RPMI7951 (cell line): Measurements from ENCODE around the gene ASPSCR1. TPM values are rescaled to one million over a fixed set of nuclear protein-coding genes. Genes with fewer than 3 reads are reported as not detected.

Experiments used
- DNase-seq: peaks from one replicate; pipeline ENCODE4 v3.0.0-alpha.2; 2012; ENCODE audit warnings: low read depth
- total RNA-seq: library from RNA; depleted of rRNA; stranded (reverse); fragments of >200 nt; shearing (Covaris generic); gene quantifications from 2 replicates; pipeline ENCODE4 v1.2.3, GENCODE V29; 2014; rRNA removed

Gene ASPSCR1, protein sequence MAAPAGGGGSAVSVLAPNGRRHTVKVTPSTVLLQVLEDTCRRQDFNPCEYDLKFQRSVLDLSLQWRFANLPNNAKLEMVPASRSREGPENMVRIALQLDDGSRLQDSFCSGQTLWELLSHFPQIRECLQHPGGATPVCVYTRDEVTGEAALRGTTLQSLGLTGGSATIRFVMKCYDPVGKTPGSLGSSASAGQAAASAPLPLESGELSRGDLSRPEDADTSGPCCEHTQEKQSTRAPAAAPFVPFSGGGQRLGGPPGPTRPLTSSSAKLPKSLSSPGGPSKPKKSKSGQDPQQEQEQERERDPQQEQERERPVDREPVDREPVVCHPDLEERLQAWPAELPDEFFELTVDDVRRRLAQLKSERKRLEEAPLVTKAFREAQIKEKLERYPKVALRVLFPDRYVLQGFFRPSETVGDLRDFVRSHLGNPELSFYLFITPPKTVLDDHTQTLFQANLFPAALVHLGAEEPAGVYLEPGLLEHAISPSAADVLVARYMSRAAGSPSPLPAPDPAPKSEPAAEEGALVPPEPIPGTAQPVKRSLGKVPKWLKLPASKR
- 18.1 and 18.5 TPM in 2 replicates for total RNA-seq

DNA sequence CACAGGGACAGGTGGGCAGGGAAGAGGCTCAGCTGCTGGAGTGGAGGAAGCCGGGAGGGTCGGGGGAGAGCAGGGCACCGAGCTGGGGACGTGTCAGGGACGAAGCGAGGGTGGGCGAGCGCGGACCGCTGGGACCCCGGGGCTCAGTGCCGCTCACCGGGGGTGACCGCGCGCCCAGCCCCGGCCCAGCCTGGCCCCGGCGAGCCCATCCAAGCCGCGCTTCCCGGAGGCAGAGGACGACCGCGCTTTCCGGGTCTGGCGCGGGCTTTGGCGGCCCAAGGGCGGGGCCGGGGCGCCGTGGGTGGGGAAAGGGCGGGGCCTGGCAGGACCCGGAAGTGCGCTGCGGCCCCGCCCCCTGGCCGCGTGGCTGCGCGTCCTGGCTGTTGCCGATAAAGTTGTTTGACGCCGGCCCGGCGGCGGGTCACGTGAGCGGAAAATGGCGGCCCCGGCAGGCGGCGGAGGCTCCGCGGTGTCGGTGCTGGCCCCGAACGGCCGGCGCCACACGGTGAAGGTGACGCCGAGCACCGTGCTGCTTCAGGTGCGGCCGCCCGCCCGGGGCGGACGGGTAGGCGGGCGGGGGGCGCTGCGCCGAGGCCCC is at the start of gene ASPSCR1:
ASPSCR1 (plus strand) TSS at position 419 of the 598 bp plus-strand sequence; CDS start at position 437, 18 bp downstream.
- DNase-seq, result peak; percentile 85

DNA sequence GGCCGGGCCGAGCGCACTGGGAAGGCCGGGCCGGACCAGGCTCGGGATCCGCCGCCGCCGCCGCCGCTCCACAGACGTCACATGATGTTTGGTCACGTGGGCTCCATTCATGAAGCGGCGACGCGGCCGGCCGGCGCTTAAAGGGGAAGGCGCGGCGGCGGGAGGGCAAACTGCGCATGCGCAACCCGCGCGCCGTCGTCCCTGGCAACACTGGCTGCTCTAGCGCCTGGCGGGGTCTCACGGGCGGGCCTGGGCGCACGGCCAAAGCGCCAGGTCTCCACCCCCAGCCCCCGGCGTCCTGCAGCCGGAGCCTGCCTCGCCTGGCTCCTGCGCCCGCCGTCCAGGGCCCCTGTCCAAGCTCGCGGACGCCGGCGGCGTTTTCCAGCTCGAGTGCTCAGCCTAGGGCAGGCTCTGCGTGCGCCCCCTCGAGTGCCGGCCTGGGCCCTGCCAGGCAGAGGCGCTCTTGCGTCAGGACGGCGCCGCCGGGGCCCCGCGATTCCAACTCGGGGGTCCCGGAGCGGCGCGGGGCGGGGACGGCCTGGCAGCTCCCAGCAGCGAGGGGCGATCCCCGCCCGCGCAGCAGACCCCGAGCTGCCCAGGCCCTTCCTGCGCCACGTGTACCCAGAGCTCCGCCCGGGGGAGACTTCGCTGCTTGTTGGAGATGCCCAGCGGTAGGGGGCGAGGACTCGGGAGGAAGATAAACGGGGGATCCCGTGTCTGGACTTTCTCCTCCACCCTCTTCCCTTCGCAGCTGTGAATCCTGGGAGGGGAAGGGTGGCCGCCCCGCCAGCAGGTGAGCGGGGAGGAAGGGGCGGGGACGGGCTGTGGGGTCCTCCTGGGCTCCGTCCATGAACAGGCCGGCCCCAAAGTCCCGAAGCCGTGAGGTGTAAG is 49.5 kb upstream of the ASPSCR1 start, which contains the start of gene MAFG:
MAFG (minus strand) TSS at position 83 of the 891 bp plus-strand sequence. CDS start 4,550 bp downstream, outside the sequence.
- DNase-seq, result peak; percentile 92

DNA sequence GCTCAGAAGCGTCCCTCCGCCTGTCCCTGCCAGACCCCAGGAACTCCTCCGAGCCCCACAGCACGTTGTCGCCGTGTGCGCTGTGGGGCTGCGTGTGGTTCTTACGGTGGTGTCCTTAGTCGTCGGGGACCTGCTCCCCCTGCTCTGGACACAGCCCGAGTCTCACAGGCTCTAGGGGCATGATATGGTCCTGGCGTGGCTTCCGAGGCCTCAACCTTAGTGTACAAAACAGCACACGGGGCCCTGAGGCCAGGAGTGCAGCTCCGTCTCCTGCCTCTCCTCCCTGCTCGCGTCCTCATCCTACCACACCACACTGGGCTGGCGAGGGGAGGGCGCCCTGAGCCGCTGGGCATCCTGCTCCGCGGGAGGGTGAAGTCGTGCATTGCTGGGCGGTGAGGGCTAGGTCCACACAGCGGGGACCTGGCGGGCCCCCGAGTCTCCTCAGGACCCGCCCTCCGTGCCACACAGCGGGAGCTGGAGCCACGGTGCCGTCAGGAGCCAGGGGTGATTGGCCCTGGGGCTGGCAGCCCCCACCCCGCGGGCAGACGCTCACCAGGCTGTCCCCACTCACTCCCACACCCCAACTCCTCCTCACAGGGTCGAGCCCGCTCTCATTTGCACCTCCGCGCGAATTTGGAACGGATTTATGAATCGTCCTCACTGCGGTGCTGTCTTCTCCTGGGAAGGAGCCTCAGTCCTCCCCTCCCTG is 48.7 kb upstream of the ASPSCR1 start:
- peak; percentile 20 for DNase-seq

DNA sequence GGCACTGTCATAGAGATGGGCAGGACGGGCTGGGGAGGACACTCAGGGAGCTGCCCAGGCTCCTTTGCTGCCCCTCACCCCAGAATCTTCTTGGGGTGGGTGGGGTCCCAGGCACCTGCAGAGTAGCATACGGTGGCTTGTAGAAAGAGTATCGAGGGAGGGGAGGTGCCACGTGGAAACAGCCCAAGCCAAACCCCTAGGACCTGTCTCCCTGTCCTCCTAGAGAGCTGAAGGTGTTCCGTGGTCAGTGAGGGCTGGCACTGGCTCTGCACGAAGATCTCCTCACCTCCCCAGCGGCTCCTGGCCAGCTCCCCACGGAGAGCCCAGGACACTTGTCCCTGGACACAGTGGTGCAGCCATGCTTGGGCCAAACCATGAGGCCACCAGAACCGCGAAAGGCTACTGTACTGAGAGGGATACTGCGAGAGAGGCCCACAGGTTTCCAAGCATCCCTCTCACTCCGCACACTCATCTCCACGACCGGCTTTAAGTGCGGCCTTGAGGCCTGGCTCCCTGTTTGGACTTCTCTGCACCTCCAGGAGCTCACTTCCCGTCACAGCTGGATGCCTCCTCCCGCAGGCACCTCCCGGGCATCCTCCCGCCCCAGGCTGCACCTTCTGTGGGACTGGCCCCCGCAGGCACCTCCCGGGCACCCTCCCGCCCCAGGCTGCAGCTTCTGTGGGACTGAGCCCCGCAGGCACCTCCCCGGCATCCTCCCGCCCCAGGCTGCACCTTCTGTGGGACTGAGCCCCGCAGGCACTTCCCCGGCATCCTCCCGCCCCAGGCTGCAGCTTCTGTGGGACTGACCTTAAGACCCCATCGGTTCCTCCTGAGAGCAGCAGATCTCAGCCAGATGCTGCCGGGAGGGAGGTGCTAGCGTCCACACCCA is 47.9 kb upstream of the ASPSCR1 start:
- no peak for DNase-seq

DNA sequence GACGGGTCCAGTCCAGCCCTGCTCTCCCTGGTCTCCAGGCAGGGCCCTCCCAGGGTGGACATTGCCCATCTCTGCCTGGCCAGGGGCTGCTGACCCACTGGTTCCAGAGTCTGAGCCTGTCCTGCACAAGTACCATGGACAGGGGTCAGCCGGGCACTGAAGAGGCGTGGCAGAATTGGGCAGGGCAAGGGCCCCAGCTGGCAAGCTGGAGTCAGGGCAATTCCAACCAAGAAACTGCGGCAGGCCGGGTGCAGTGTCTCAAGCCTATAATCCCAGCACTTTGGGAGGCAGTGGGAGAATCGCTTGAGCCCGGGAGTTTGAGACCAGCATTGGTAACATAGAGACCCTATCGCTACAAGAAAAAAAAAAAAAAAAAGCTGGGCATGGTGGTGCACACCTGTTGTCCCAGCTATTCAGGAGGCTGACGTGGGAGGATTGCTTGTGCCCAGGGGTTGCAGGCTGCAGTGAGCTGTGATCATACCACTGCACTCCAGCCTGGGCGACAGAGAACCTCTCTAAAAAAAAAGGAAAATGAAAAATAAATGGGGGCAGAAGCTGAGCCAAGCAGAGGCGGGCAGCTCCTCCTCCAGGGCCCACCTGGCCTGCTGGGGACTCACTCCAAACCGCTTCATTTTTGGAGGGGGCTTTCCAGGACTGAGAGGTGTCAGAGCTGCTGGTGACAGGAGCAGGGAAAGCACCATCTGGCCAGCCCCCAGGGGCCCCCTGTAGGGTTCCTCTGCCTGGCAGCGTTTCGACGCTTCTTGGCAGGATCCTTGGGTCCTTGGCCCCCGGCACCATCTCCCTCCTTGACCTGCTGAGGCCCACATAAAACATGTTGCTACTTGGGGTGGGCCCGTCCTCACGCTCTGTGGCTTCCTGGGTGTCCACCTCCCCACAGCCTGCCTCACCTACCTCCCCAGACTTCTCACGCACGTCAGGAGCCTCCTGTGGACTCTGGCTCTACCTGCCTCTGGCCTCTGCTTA is 47.0 kb upstream of the ASPSCR1 start:
- no peak for DNase-seq

DNA sequence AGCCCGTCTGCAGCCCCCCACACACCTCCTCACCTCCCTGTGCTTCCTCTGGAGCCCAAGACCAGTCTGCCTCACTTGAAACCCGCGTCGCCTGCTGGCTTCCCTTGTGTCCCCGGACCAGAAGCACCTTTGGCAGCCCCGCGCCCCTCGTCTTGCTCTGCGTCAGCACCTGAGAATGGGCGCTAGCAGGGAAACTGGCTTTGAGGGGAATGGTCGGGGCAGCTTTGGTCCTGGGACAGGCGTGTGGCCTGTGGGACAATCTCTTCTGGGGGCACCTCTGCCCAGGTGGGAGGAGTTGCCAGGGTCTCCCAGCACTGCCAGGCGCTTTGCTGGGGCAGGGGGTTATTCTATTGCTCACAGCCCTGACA is 46.3 kb upstream of the ASPSCR1 start:
- no peak for DNase-seq

DNA sequence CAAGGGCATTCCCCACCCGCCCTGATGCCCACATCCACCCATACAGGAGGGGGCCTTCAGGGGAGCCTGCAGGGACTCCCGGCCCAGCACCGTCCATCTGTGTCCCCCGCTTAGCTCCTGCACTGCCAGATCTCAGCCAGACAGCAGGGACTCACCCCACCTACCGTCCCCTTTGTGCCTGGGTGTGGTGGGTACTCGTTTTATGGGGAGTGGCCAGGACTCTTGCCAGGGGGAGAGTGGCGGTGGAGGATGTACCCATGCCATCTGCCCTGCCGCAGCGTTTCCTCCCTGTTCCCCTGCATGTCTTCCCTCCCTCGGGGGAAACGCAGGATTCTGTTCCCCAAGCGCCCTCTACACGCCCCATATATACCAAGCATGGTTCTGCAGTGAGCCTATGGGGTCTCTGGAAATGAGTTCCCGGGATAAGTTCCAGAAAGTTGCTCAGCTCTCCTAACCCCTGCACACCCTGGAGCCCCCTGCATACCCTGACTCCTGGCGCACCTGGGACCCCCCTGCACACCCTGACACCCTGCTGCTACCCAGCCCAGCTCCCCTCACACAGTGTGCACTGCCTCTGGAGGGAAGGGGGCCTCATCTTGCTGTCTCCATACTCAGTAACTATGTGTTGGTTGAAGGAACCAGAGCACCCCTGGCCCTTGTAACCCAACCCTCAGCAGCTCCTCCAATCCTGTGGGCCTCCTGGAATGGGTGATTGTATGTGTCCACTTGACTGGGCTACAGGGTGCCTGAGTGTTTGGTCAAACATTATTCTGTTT is 45.7 kb upstream of the ASPSCR1 start:
- no peak for DNase-seq

DNA sequence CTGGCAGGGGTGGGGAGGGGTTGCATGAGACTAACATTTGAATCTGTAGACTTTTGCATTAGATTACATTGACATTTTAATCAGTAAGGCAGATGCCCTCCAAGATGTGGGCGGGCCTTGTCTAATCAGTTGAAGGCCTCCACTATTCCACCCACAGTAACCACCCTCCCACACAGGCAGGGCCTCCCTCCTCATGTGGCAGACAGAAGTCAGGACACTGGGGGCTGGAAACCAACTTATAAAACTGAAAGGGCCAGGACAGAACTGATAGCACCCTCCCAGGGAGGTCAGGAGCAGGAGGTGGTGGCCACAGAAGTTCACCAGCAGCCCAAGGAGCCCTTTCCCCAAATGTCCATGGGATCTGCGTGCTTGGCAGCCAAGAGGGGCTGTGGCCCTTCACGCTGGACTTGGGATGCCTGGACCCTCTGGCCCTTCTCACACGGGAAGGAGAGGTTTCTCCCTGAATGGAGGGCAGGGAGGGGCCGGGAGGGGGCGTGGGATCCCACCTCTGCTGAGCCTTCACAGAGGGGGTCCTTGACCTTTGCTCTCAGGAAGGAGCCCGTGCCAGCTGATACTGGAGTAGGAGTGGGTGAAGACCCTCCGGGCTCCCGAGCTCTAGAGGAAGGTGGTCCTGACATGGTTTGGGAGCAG is 45.0 kb upstream of the ASPSCR1 start:
- DNase-seq, result no peak

DNA sequence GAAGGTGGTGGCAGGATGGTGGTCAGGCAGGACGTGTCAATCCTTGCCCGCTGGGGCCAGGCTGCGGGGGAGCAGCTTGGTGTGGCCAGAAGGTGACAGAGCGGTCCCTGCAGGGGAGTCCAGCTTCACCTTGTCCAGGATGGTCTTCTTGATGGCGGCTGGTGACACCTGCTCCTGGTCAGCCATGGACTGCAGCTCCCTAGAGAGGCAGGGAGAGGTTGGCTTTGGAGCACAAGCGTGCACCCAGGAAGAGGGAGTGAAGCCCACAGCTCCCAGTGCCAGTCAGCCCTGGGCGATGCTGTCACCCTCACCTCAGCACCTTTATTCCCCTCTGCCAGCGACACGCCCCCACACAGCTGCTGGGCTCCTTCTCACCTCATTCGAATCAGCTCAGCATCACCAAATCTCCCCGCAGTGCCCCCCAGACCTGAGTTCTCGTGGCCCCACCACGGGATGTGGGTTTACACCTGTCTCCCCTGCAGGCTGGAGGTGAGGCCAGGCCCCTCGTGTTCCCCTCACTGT is 44.2 kb upstream of the ASPSCR1 start:
- DNase-seq, result no peak

DNA sequence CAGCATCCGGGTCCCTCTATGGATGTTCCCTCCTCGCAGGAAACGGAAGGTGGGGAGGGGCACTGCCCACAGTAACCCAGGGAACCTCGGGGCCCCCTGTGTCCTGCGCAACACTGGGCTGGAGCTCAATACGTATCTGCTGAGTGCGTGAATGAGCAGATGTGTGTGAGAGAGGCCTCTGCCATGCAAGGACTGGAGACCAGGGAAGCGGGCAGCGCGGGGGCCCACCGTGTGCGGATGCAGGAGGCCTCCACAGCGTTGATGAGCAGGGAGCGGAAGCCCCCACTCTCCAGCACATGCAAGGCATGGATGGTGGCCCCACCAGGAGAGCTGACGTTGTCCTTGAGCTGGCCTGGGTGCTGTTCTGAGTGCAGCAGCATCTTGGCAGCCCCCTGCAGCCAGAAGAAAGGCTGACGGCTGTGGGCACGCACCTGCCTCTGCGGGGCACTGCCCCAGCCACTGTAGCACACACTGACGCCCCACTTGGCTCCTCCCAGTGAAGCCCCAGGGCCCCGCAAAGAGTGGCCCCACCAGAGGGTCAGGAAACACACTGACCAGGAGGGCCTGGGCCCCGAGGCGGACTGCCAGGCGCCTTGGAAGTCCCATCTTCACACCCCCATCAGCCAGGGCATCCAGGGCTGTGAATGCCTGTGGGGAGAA is 43.2 kb upstream of the ASPSCR1 start:
- no peak for DNase-seq

DNA sequence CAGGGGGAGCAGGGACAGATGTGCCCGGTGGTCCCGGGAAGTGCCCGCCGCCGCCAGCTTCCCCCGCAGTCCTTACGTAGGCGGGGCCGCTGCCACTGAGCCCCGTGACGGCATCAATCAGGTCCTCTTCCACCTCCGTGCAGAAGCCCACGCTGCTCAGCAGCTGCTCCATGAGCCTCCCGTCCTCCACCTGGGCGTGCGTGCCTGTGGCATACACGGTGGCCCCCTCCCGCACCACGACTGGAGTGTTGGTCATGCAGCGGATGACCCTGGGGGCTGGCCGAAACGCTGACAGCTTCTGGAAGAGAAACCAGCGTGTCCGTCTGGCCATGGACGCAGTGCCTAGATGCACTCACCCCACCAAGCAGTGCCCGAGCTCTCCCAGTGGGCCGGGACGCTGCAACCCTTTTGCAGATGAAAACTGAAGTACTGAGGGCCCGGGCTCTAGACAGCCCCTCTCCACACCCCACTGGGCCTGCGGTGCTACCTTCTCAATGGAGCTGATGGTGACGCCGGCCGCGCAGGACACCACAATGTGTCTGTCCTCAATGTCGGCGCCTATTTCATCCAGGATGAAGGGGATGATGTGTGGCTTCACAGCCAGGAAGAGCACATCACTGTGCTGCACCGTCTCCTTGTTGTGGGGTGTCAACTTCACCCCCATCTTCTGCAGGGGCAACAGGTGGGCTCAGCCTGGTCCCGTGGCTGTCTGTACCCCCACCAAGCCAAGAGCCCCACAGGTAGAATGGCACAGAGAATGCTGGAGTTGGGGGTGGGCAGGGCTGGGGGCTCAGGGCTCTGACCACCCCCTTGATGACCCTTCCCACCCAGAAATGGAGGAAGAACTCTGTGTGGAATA is 42.4 kb upstream of the ASPSCR1 start:
- DNase-seq, result no peak

DNA sequence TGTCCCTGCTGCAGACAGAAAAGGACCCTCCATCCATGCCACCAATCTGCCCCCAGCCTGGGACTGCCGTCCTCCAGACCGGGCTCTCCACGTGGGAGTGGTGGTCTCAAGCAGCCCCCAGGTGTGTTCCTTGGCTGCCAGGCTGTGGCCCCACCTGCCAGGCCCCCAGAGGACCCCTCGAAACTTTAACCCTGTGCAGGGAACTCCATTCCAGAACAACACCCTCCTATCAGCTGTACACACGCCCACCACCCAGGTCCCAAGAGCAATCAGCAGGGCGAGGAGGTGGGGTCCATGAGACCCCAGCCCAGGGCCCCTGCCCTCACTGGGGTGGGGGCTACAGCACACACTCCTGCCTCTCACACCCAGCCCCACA is 41.7 kb upstream of the ASPSCR1 start:
- DNase-seq, result no peak

DNA sequence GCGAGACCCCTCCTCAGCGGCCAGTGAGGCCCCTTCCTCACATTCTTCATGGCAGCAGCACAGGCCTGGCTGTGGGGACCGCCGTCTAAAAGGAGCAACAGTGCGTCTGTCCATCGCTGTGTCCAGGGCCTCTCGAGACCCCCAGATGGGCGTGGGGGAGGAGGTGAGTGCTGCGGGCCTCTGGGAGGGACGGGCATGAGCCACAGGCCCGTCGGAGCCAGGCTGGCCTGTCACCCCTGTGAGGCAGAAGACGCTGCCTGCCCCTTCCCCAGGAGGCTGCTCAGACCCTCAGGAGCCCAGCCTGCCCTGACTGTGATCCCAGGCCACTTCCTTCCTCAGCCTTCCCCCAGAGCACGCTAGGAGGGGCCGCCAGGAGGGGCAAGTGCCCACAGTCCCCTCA is 38.2 kb upstream of the ASPSCR1 start:
- DNase-seq, result no peak

DNA sequence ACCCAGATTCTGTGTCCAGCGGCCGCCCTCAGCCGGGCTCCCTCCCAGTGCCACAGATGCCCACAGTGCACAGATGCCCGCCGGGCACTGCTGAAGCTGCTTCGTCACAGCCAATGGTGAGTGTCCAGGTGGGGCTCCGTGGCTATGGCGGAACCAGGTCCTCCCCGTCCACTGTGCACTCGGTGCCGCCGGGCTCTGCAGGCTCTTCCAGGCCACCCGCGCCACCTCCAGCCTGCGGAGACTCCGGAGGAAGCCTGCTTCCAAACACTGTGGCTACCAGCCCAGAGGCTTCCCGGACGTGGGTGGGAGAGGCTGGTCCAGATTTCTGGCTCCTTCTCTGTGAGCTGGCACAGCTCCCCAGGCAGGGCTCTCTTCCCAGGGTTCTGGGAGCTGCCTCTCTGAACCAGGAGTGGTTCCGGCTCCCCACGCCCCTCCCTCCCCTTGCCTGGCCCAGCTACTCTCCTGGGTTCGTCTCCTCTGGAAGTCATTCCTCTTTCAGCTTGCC is 37.5 kb upstream of the ASPSCR1 start:
- DNase-seq, result no peak

DNA sequence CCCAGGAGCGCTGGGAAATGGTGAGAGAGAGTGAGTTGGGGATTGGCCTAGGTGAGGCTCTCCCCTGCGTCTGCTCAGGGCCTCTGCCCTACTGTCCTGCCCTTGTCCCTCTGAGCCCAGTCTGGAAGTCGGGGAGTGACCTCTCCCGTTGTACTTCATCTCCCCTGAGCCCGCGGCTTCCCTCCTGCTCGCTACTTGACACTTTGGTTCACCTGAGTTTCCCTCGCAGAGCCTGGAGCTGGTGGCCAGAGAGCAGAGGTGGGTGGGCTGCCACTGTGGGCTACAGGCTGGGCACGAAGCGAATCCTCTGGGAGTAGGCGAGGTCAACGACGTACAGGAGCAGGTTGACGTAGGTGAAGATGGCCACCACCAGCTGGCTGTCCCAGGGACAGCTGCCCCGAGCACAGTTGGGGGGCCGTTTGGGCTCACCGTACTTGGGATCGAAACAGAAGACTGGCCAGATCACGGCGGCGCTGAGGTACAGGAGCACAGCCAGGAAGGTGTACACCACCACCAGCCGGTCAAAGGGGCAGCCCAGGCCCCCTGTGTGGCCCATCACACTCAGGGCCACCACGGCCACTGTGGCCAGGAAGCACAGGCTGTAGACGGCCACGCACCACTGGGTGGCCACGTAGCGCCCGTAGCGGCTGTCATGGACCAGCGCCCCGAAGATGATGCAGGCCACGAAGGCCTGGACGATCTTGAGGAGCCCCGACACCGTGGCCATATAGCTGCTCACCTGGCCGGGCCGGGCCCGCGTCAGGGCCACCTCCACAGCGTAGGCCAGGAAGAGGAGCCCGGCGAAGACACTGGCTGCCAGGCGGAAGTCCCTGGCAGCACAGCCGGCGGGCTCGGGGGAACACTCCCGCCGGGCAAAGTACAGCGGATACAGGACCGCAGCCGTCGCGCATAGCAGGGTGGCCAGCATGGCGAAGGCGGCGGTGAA is 36.6 kb upstream of the ASPSCR1 start:
- DNase-seq, result no peak
